ENCODE measurements around the gene TRAF2.

The TRAF2 gene

DNA sequence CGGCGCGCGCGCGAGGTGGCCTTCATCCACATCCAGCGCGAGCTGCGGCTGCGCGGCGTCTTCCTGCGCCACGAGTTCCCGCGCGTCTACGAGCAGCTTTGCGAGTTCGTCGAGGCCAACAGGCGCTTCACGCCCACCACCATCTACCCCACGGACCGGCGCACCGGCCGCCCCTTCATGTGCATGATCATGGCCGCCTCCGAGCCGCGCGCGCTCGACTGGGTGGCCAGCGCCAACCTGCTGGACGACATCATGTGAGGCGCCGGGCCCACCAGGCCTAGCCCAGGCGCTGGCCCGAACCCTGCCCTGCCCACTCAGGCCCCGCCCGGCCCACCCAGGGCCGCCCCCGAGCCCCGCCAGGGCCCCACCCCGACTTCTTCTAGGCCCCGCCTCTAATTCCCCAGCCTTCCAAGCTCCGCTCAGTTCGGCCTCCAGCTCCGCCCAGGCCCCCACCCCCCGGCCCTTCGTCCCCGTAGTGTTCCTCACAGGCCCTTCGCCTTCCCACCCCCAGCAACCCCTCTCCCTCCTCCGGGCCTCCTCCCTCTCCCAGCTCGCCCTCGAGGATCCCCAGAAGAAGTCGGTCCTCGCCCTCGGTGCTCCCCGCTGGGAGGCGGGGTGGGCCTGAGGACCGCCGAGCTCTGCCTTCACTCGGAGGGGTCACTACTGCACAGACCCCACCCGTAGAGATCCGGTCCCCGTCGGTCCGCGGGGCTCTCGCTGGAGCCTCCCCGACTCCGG is 39.1 kb upstream of the TRAF2 start:
- peak overlapping the region in 4 of 5 donors; percentile 84 to 96 (median 91) for H3K4me3 ChIP-seq (ENCODE audit: low read depth in 1 of 5, low read length in 5 of 5)

DNA sequence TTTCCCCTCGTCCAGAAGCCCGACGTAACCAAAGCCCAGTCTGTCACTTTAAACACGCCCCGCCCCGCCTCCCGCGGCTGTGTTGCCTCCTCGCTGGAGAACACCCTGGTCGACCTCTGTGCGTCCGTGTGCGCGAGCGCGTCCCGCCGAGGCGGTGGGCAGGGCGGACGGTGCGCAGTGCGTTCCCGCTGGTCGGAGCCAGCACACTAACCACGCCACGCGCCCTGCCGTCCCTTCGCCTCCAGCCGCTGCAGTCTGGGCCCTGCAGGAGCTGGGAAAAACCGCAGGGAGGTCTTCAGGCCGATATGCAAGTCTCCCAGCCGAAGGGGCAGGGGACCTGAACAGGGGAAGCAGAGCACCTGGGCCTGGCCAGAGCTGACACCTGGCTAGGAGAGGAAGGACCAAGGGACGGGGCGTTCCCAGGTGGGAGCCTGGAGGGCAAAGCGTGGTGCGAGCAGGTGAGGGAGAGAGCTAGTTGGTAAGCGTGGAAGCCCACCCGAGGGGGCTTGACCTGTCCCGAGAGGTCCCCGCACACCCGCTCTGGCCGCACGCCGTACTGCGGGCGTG is 38.4 kb upstream of the TRAF2 start:
- H3K9ac ChIP-seq (ENCODE audit: low read length in 5 of 5): peak overlapping the region in 4 of 5 donors; percentile 60 to 87 (median 68)
- peaks cover 0 to 13% (median 3%) of the 10 kb centered on the region in 5 donors for H3K36me3 ChIP-seq (ENCODE audit: control insufficient read depth in 5 of 5, insufficient read depth in 5 of 5, low read length in 5 of 5)
- no peaks in the 10 kb centered on the region for H3K9me3 ChIP-seq (ENCODE audit: control insufficient read depth in 5 of 5, low read length in 5 of 5)
- peaks cover 3 to 18% (median 17%) of the 10 kb centered on the region in 5 donors for H3K27me3 ChIP-seq (ENCODE audit: control insufficient read depth in 5 of 5, insufficient read depth in 4 of 5, low read length in 5 of 5)
- peak overlapping the region; percentile 84 to 96 (median 91) for H3K4me3 ChIP-seq (ENCODE audit: low read depth in 1 of 5, low read length in 5 of 5)
- H3K27ac ChIP-seq (ENCODE audit: low read depth, low read length): no peak overlapping the region
- peaks cover 2 to 64% (median 37%) of the 10 kb centered on the region in 5 donors for H3K4me1 ChIP-seq (ENCODE audit: control insufficient read depth in 5 of 5, insufficient read depth in 5 of 5, low read length in 5 of 5)

More for the DNA sequence above, 39.1 kb upstream of the TRAF2 start:
- H3K9ac ChIP-seq (ENCODE audit: low read length in 5 of 5): peak overlapping the region in 3 of 5 donors; percentile 60 to 87 (median 77)
- peaks cover 0 to 13% (median 3%) of the 10 kb centered on the region in 5 donors for H3K36me3 ChIP-seq (ENCODE audit: control insufficient read depth in 5 of 5, insufficient read depth in 5 of 5, low read length in 5 of 5)
- no peaks in the 10 kb centered on the region for H3K9me3 ChIP-seq (ENCODE audit: control insufficient read depth in 5 of 5, low read length in 5 of 5)
- no peak overlapping the region for H3K27ac ChIP-seq (ENCODE audit: low read depth, low read length)
- H3K4me1 ChIP-seq (ENCODE audit: control insufficient read depth in 5 of 5, insufficient read depth in 5 of 5, low read length in 5 of 5): peaks cover 2 to 63% (median 41%) of the 10 kb centered on the region in 5 donors
- peaks cover 3 to 18% (median 17%) of the 10 kb centered on the region in 5 donors for H3K27me3 ChIP-seq (ENCODE audit: control insufficient read depth in 5 of 5, insufficient read depth in 4 of 5, low read length in 5 of 5)

DNA sequence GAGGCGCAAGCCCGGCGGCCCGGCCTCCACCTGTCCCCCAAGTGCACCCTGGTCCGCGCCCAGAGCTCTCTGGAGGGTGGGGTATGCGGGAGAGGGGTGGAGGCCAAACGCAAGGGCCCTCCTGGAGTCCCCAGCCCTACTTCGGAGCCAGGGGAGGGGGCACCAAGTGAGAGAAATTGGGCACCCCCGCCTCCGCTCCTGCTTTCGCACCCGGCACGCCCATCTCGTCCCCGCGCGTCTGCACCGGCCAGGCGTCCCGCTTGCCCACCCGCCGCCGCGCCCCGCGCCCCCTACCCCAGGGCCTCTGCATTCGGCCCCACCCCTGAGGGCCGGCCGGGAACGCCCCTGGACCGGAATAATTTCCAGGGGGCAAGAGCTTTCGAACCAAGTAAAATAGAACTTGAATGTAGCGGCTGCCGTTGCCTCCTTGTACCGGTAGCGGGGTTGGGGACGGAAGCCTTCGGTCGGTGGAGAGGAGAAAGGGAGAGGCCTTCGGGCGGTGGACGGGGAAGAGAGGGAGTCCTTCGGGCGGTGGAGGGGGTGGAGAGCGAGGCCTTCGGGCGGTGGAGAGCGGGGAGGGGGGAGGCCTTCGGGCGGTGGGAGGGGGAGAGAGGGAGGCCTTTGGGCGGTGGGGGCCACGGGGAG is 37.8 kb upstream of the TRAF2 start:
- H3K9ac ChIP-seq (ENCODE audit: low read length in 5 of 5): peak overlapping the region in 4 of 5 donors; percentile 60 to 87 (median 68)

DNA sequence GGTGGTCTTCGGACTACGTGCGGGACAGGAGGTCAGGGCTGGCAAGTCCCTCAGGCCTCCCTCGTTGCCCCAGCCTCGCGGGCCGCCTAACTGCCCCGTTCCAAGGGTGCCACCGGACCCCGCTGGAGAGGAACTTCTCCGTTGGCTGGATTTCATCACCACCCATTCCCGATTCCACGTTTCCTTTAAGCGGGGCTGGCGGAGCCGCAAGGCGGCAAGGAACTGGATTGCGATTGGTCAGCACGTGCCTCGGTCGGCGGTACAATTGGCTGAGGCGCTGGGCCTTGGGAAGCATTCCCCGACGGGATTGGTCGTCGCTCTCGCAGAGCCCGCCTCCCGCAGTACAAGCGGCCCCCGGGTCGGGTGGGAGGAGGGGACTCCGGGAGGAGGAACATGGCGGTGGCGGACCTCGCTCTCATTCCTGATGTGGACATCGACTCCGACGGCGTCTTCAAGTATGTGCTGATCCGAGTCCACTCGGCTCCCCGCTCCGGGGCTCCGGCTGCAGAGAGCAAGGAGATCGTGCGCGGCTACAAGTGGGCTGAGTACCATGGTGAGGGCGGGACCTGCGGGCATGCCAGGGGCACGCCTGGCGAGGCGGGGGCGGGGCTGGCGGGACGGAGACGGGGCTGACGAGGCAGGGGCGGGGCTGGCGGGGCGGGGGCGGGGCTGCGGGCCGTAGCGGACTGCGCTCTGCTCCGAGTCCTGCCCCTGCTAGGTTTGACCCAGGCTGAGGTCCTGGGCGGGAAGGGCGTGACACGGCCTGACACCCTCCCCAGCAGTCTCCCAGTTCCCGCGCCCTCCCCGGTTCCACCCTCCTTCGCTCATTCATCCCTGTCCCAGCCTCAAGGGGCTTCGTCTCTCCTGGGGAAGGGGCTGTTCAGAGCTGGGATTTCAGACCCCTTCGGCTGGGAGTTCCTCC is 37.0 kb upstream of the TRAF2 start, which contains the start of gene PHPT1:
Gene PHPT1 (plus strand): TSS at position 372 of the 922 bp plus-strand sequence. CDS start 22 bp downstream, at position 394.
- Histone ChIP-seq H3K9ac (ENCODE audit: low read length in 5 of 5) (peak within 1 kb of the TSS in 4 of 5 donors; percentile 64 to 87 (median 76)), H3K4me1 (ENCODE audit: control insufficient read depth in 5 of 5, insufficient read depth in 5 of 5, low read length in 5 of 5) (peaks cover 2 to 54% (median 31%) of the 10 kb centered on the region in 5 donors), H3K36me3 (ENCODE audit: control insufficient read depth in 5 of 5, insufficient read depth in 5 of 5, low read length in 5 of 5) (peaks cover 0 to 13% (median 3%) of the 10 kb centered on the region in 5 donors), H3K4me3 (ENCODE audit: low read depth in 1 of 5, low read length in 5 of 5) (peak within 1 kb of the TSS; percentile 84 to 96 (median 91)), H3K27me3 (ENCODE audit: control insufficient read depth in 5 of 5, insufficient read depth in 4 of 5, low read length in 5 of 5) (peaks cover 3 to 18% (median 17%) of the 10 kb centered on the region in 5 donors), H3K27ac (ENCODE audit: low read depth, low read length) (peak within 1 kb of the TSS; percentile 74), H3K9me3 (ENCODE audit: control insufficient read depth in 5 of 5, low read length in 5 of 5) (no peaks in the 10 kb centered on the region)

More for the DNA sequence above, 37.8 kb upstream of the TRAF2 start:
- H3K36me3 ChIP-seq (ENCODE audit: control insufficient read depth in 5 of 5, insufficient read depth in 5 of 5, low read length in 5 of 5): peaks cover 0 to 13% (median 3%) of the 10 kb centered on the region in 5 donors
- H3K4me1 ChIP-seq (ENCODE audit: control insufficient read depth in 5 of 5, insufficient read depth in 5 of 5, low read length in 5 of 5): peaks cover 2 to 62% (median 32%) of the 10 kb centered on the region in 5 donors
- no peaks in the 10 kb centered on the region for H3K9me3 ChIP-seq (ENCODE audit: control insufficient read depth in 5 of 5, low read length in 5 of 5)
- peak overlapping the region; percentile 74 for H3K27ac ChIP-seq (ENCODE audit: low read depth, low read length)
- H3K27me3 ChIP-seq (ENCODE audit: control insufficient read depth in 5 of 5, insufficient read depth in 4 of 5, low read length in 5 of 5): peaks cover 3 to 18% (median 17%) of the 10 kb centered on the region in 5 donors
- H3K4me3 ChIP-seq (ENCODE audit: low read depth in 1 of 5, low read length in 5 of 5): peak overlapping the region; percentile 84 to 96 (median 91)

DNA sequence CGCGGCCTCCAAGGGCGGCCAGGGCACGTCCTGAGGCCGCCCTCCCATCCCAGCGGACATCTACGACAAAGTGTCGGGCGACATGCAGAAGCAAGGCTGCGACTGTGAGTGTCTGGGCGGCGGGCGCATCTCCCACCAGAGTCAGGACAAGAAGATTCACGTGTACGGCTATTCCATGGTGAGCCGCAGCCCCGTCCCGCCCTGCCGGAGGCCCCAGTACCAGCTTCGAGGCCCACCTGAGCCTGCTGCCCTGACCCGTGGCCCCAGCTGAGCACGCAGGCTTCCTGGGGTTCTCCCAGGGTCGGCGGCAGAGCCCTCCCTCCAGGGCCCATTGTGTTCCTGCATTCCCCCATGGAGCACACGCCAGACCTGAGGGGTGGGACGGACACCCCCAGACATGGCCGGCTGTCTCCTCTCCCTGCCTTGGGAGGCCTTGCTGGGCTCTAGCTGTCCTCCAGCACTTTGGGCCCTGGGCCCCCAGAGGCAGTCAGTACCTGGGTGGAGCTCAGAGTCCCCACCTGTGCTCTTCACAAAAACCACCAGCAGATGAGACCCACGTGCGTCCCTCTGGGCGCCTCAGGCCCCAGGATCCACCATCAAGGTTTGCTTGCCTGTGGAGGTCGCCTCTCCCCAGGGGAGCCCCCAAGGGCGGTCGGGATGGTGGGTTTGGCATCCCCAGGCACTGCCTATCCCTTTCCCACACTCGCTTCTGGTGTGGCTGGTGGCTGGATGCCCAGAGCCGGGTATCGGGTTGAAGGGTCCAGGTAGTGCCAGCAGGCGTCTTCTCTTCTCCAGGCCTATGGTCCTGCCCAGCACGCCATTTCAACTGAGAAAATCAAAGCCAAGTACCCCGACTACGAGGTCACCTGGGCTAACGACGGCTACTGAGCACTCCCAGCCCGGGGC is 36.1 kb upstream of the TRAF2 start:
- H3K27ac ChIP-seq (ENCODE audit: low read depth, low read length): peak overlapping the region; percentile 74

DNA sequence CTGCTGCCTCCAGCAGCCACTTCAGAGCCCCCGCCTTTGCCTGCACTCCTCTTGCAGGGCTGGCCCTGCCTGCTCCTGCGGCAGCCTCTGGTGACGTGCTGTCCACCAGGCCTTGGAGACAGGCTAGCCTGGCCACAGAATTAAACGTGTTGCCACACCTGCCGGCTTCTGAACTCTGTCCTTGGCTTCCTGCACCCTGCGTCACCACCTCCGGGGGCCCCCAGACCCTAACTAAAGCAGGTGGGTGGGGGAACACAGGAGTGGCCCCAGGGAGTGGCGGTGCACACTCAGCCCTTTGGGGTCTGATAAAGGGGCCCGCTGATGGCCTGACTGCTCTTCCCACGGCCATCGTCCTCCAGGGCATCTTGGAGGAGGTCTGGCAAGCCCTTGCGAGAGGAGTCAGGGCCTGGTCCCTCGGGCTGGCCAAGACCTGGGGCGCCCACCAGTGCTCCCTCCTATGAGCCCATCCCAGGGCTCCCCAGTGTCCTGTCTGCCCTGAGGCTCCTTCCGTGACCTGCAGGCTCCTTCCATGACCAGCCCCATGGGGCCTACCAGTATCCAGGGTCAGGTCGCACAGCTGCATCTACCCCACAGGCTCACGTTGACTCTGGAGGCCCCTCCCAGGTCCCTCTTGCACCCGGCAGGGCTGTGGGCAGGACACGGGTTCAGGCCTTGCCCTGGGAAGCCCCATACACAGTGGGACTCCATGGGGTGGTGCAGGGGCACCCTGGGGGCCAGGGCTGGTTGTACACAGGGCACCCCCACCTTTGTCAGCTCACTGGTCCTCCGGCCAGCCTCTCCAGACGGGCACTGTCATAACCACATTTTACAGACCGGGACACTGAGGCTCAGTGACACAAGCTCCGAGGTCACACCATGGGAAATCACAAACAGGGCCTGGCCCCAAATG is 35.2 kb upstream of the TRAF2 start:
- no peak overlapping the region for H3K27ac ChIP-seq (ENCODE audit: low read depth, low read length)
- no peaks in the 10 kb centered on the region for H3K9me3 ChIP-seq (ENCODE audit: control insufficient read depth in 5 of 5, low read length in 5 of 5)
- peaks cover 2 to 60% (median 35%) of the 10 kb centered on the region in 5 donors for H3K4me1 ChIP-seq (ENCODE audit: control insufficient read depth in 5 of 5, insufficient read depth in 5 of 5, low read length in 5 of 5)
- peaks cover 0 to 13% (median 3%) of the 10 kb centered on the region in 5 donors for H3K36me3 ChIP-seq (ENCODE audit: control insufficient read depth in 5 of 5, insufficient read depth in 5 of 5, low read length in 5 of 5)
- peaks cover 3 to 9% (median 7%) of the 10 kb centered on the region in 5 donors for H3K27me3 ChIP-seq (ENCODE audit: control insufficient read depth in 5 of 5, insufficient read depth in 4 of 5, low read length in 5 of 5)
- H3K4me3 ChIP-seq (ENCODE audit: low read depth in 1 of 5, low read length in 5 of 5): no peak overlapping the region
- peak overlapping the region in 1 of 5 donors; percentile 5 for H3K9ac ChIP-seq (ENCODE audit: low read length in 5 of 5)

More for the DNA sequence above, 36.1 kb upstream of the TRAF2 start:
- Histone ChIP-seq H3K4me1 (ENCODE audit: control insufficient read depth in 5 of 5, insufficient read depth in 5 of 5, low read length in 5 of 5) (peaks cover 2 to 53% (median 31%) of the 10 kb centered on the region in 5 donors), H3K36me3 (ENCODE audit: control insufficient read depth in 5 of 5, insufficient read depth in 5 of 5, low read length in 5 of 5) (peaks cover 0 to 13% (median 3%) of the 10 kb centered on the region in 5 donors), H3K27me3 (ENCODE audit: control insufficient read depth in 5 of 5, insufficient read depth in 4 of 5, low read length in 5 of 5) (peaks cover 3 to 17% (median 14%) of the 10 kb centered on the region in 5 donors), H3K4me3 (ENCODE audit: low read depth in 1 of 5, low read length in 5 of 5) (peak overlapping the region; percentile 22 to 91 (median 65)), H3K9ac (ENCODE audit: low read length in 5 of 5) (peak overlapping the region in 4 of 5 donors; percentile 64 to 81 (median 71)), H3K9me3 (ENCODE audit: control insufficient read depth in 5 of 5, low read length in 5 of 5) (no peaks in the 10 kb centered on the region)

DNA sequence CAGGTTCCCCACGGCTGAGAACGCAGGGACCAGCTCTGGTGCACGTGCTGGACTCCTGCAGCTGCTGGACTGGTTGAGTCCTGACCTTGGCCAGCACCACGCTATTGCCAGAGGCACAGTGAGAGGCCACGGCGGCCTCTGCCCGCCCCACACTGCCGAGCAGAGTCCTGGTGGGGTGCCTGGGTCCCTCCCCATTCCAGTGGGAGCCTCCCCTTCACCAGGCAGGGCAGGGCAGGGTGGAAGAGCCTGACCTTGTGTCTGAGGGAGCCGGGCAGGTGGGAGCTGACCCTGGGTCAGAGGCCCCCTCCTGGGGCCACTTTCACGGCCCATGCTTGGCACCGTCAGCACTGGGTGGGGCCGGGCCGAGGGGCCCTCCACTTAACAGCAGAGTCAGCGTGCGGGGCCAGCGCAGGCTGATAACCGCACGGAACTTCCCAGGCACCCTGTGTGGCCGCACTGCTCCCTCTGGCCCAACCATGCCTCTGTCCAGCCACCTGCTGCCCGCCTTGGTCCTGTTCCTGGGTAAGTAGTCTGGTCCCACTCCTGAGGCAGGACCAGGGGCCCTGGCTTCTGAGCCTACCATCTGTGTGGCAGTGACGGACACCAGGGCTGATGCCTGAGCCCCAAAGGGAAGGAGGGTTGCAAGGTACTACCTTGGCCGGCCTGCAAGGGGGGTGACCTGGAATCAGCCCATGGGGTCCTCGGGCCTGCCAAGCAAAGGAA is 34.2 kb upstream of the TRAF2 start, which contains the start of gene MAMDC4:
Gene MAMDC4 (plus strand): TSS at position 406 of the 723 bp plus-strand sequence. CDS start 71 bp downstream, at position 477.
- Histone ChIP-seq H3K4me1 (ENCODE audit: control insufficient read depth in 5 of 5, insufficient read depth in 5 of 5, low read length in 5 of 5) (peaks cover 2 to 59% (median 30%) of the 10 kb centered on the region in 5 donors), H3K27me3 (ENCODE audit: control insufficient read depth in 5 of 5, insufficient read depth in 4 of 5, low read length in 5 of 5) (no peaks in the 10 kb centered on the region), H3K27ac (ENCODE audit: low read depth, low read length) (no peak within 1 kb of the TSS), H3K9ac (ENCODE audit: low read length in 5 of 5) (peak within 1 kb of the TSS in 1 of 5 donors; percentile 5), H3K9me3 (ENCODE audit: control insufficient read depth in 5 of 5, low read length in 5 of 5) (no peaks in the 10 kb centered on the region), H3K36me3 (ENCODE audit: control insufficient read depth in 5 of 5, insufficient read depth in 5 of 5, low read length in 5 of 5) (peaks cover 0 to 13% (median 3%) of the 10 kb centered on the region in 5 donors), H3K4me3 (ENCODE audit: low read depth in 1 of 5, low read length in 5 of 5) (no peak within 1 kb of the TSS)
